Epidermal melanocyte (primary cell): Measurements from ENCODE around the gene MED8.
A peak's percentile ranks its signal among the peaks of the same experiment; 100 is the strongest.

Experiments
- DNase-seq: peaks from one replicate; pipeline ENCODE4 v3.0.0; 2011; ENCODE audit warnings: low spot score; ENCODE audit not compliant: insufficient read length

Gene MED8, protein sequence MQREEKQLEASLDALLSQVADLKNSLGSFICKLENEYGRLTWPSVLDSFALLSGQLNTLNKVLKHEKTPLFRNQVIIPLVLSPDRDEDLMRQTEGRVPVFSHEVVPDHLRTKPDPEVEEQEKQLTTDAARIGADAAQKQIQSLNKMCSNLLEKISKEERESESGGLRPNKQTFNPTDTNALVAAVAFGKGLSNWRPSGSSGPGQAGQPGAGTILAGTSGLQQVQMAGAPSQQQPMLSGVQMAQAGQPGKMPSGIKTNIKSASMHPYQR

DNA sequence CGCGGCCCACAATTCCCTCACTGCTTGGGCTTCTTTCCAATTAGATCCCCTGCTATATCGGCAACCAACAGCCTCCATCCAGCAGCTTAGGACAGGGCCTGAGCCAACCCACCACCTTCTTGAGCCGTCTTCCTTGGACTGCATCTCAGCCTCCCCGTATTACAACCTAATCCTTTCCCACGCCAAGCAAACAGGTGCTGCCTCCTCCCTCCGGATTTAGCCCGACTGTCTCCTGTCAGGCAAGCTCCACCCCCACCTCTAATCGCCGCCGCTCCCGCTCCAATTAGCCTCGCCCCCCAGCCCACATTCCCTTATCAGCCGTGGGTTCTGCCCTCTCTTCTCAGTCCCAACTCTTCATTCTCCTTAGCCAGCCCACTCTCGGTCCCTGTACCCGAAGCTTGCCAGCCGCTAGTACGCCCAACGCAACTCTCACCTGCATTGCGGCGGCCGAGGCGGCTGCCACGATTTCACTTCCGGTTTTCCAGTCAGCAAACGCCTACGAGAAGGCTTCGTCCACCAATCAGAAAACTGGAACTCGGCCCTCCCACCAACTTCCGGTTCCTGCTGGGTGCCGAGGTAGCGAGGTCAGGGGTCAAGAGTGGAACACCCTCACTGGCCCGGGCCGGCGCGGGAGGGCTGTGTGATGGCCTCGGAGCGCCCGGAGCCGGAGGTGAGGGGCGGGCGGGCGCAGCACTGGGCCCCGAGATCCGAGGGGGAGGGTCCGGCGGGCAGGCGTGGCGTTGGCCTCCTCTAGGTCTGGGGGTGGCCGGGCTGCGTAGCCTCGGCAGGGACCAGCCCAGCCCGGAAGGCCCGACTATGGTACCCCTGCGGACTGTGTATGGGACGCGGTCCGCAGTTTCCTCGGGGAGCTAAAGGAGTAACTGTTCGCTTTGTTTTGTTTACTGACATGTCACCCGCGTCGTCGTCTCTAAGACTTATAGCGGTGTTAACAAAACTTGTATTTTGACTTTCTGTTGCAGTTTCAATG lies at the start of gene MED8, which contains the start of gene SZT2:
Gene MED8, minus strand, starts transcription at position 475 of the 988 bp plus-strand sequence. Its CDS starts 36 bp downstream, at position 439.
Gene SZT2, plus strand, starts transcription at position 574 of the 988 bp plus-strand sequence. Its CDS starts 70 bp downstream, at position 644.
- DNase-seq: peak; percentile 96

DNA sequence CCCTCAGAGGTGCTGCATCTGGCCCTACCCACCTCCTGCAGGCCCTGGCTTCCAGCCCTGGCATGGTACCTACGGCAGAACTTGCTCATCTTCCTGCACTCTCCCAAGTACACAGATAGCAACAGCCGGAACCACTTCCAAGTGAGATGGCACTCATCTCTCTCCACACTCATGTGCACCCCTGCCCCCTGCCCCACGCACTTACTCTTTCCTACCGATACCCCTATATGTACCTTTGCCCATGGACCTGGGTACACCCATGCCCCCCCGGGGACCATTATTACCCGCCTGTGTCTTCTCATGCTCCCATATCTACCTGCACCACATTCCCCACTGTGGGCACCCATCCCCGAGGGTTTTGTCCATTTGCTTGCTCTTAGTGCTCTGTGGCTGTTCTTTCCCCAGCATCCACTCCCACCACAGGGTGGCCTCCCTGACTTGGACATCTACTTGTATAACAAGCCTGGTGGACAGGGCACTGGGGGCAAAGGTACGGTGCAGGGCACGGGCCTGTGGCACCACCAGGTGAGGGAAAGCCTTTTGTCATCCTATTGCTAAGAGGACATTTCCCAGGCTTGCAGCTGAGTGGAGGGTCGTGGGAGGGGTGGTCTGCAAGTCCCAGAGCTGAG lies 49.5 kb upstream of the MED8 start:
- DNase-seq: no peak

DNA sequence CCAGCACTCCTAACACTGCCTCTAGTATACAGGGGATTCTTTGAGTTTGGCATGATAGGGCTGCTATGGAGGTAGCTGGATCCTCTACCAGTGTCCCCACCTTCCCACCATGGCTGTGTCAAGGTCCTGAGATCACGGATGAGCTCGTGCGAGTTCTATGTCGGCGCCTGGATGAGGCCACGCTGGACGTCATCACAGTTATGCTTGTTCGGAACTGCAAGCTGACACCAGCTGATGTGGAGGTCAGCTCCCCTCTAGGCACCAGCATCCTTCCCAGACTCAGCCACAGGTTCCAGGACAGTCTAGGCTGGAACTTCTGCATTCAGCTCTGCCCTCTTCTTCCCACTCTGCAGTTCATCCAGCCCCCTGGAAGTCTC lies 49.0 kb upstream of the MED8 start:
- no peak for DNase-seq

DNA sequence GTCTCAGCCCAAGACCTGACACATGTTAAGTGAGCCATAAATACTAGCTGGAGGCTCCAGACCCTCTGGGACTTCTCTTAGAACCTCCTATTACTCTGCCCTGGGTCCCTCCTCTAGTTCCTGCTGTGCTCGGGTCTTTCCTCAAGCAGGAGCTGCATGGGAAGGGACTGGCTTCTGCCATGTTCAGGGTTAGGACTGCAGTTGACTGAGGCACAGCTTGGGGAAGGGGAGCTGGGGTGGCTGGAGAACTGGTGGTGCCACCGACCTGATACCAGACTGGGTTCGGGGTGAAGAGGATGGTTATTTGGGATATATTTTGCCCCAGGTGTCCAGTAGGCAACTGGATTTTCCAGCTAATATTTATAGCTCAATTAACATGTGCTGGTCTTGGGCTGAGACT lies 48.4 kb upstream of the MED8 start:
- DNase-seq: no peak

DNA sequence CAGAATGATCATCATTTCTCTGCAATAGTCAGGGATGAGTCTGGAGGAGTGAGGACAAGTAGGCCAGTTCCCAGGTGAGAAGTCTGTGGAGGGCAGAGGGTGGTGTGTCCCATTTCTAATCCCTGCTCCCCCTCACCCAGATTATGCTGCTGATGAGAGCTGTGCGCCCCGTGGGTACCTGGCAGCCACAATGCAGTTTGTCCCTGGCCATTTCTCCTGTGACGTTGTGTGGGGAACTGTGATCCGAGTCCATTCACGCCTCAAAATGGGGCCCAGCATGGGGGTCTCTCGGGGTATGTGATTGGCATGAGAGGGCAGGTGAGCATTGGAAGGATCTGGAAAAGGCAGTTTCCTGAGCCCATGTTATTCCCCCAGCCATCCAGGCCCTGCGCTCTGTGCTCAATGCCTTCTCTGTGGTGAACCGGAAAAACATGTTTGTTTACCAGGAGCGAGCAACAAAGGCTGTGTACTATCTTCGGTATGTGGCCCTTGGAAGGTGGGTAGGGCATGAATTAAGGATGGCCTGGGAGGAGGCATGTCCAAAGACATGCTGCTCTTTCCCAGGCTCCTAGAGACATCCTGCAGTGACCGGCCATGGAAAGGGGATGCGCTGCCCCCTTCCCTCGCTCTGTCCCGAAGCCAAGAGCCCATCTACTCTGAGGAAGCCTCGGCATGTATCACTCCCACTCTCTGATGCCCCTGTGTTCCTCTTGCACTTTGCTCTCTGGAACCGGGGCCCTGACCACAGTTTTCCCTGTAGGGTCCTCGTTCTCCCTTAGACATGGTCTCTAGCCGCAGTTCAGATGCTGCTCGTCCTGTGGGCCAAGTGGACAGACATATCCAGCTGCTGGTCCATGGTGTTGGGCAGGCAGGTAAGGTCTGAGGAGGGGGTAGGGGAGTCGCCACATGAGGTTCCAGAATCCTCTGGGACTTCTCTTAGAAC lies 47.7 kb upstream of the MED8 start:
- DNase-seq: no peak

DNA sequence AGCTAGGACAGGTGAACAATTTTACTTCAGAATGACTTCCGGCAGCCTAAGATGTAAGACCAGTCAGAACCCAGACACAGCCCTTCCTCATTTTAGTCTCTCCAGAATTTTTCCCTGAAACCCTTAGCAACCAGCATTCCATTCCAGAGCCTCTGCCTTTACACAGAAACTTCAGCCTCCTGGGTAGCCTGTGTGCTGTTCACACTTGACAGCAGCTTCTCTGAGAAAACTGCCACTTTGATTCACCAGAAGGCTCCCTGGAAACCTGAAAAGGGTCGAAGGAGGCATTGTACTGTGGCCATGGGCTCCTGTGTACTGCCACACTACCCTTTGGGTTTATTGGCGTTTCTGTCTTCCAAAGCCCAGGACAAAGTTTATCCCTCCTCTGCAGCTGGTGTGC lies 46.8 kb upstream of the MED8 start:
- DNase-seq: no peak

DNA sequence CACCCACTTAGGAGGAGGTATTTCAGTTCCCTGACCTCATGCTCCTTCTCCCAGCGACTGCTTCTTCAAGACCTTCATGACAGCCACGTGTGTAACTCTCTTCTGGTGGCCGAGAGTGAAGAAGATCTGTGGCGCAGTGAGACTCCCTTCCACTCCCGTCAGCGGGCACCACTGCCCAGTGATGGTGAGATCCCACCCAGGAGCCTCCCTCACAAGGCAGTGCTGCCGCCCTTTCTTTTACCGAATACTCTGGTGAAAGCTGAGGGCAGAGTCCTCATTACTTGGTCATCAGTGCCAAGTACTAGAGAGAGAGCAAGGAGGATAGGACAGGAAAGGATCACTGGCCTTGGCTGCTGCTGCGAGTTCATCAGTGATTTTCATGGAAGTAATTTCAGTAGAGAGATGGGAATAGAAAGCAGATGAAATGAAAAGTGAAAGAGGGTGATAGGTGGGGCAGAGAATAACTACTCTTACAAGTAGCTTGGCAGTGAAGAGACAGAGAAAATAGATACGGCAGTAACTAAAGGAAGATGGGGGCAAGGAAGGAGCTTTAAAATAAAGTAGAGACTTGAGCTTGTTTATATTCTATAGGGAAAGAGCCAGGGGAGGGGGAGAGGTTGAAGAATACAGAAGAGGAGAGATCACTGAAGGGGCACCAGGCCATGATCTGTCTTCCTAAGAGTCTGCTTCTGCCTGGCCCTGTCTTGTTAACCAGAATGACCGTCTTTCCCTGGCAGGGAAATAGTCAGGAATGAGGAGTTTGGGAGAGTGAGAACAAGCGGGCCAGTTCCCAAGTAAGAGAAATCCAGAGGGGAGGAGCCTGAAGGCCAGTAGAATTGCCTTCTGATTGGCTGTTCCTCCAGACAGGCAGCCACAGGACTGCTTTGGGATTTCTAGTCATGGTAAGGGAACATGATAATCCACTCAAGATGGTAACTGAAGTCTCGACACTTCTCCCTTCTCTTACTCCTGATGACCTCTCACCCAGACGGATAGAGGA lies 45.8 kb upstream of the MED8 start:
- peak; percentile 64 for DNase-seq

DNA sequence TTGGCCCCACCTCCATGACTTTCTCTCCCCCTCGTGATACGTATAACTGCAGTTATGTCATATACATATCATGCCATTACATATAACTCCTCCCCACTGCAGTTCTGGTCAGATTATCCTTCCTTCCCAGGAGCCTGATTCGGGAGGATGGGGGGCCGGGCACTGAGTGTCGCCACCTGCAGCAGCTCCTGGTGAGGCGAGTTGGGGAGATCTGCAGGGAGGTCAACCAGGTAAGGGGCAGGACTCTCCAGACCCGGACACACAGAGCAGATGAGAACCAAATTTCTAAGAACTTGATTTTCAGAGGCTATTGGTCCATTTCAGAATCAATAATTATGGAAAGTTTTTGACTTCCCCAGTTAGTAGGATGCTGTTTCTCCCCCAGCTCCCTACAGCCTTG lies 44.7 kb upstream of the MED8 start:
- no peak for DNase-seq

DNA sequence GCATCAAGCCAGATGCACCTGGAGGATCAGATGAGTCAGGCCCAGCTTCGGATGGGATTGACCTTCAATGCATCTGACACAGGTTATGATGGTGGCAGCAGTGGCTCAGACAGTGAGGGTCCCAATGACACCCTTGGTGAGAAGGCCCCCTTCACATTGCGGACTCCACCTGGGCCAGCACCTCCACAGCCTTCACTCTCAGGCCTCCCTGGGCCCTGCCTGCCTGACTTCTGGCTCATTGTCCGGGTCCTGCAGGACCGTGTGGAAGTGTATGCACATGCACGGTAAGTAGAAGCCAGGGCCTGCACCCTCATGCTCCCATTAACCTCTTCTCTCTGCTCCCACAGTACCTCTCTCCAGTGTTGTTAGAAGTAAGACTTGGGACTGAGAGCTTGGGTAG lies 43.3 kb upstream of the MED8 start:
- DNase-seq: no peak

DNA sequence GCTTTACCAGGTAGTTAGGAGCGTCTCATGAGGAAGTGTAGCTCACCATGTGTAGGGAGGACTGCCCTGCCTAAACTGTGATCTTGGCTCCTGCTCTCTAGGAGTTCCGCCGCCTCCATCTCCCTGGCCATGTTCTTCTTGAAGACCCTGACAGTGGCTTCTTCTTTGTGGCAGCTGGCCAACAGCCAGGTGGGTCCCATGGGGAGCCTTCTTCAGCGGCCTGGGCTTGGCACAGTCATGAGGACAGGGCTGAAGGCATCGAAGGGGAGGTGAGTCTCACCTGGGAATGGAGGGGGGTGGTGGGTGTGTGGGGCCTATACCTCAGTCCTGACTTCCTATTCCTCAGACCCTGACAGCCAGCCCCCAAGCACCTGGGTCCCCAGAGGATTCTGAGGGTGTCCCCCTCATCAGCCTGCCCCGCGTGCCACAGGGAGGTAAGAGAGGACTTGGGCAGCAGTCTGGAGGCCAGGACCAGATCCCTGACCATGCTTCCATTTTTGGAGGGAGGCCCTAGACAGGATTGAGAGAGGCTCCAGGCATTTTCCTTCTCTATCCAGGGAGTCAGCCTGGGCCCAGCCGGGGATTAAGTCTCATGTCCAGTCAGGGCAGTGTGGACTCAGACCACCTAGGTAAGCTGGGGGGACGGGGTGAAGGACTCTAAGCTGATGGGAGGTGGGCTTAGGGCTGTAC lies 42.7 kb upstream of the MED8 start:
- DNase-seq: no peak

DNA sequence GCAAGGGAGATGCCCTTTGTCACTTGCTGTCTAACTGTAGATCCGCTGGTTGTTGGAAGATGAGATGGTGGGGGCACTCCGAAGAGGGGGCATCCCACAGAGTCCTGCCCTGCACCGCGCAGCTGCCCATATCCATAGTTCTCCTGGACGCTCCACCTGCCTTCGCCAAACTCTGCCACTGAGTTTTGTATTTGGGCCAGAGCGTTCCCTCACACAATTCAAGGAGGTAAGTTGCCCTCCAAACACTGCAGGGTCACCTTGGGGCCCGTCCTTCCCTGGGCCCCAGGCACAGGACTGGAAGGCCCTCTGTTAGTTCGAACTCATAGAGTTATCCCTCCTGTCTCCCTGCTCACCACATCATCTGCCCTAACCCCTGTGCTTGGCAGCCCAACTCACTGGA lies 42.1 kb upstream of the MED8 start:
- DNase-seq: no peak

DNA sequence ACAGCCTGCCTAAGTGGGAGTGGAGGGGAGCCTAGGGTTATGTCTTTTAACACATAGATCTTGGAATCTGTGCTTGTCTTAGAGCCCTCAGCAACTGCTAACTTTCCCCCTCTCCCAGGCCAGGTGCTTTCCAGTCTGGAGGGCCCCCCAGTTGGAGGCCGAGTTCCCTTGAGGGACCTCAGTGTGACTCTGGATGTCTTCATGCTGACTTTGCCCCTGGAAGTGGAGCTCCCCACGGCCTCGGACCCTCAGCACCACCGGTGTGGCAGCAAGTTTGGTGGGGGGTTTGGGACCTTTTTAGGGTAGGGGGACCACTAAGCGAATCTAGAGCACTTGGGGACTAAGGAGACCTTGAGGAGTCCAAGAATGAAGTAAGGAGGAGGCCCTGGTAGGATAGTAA lies 41.2 kb upstream of the MED8 start:
- DNase-seq: no peak

DNA sequence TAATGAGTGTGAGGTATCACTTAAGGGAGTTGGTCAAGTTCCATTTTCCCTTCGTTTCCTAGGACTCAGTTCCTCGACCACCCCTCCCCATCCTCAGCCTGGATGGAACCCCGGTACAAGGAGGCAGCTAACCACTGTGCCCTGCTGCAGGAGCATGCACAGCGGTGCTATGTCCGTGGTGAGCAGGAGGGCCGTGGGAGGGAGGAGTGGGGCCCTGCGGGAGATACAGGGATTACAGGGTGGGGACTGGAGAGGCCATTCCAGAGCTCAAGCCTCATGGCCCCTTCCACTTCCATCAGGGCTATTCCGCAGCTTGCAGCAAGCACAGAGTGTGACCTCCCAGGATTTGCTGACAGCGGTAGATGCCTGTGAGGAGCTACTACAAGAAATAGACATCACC lies 38.3 kb upstream of the MED8 start:
- DNase-seq: no peak

DNA sequence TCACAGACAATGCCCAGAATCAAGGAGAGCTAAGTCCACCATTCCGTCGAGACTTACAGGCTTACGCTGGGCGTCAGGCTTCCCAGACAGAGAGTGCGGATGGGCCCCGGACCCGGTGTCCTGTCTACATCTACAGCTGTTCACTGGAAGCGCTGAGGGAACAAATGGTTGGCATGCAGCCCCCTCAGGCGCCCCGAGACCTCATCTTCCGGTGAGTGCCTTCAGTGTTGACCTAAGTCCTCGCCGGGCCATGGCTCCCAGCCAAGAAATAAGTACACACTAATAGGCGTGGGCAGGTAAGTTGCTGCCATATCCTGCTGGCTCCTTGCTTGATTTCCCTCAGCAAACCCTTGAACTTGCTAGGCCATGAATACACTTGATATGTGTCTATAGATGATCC lies 37.9 kb upstream of the MED8 start:
- no peak for DNase-seq

DNA sequence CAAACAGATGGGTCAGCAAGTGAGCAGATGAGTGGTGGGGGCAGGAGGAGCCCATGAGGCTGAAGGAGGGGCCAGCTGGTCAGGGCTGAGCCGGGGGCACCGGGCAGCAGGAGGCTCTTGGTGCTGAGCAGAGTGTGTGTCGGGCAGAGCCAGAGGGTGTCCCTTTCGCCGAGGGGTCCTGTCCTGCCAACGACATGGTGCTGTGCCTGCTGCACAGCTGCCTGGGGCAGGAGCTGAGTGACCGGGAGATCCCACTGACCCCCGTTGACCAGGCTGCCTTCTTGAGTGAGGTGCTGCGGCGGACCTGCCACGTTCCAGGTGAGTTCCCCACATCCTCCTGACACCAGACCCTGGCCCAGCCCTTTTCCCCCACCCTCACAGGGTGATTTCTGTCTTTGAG lies 36.6 kb upstream of the MED8 start:
- no peak for DNase-seq

DNA sequence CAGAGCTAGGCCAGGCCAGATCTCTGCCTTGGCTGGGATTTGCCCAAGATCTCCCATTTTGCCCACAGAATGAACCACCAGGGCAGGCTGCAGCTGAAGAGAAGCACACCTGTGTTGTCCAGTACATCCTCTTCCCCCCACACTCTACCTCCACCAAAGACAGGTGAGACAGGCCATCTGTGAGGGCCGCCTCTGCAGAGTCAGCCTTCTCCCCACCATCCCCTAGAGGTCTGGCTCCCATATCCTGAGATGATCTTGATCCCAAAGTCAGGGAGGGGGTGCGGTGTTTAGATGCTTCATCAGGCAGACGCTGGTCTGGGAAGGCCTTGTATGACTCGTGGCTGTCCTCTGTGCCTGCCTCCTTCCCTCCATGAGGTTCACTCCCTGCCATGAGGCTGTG lies 35.4 kb upstream of the MED8 start:
- no peak for DNase-seq

DNA sequence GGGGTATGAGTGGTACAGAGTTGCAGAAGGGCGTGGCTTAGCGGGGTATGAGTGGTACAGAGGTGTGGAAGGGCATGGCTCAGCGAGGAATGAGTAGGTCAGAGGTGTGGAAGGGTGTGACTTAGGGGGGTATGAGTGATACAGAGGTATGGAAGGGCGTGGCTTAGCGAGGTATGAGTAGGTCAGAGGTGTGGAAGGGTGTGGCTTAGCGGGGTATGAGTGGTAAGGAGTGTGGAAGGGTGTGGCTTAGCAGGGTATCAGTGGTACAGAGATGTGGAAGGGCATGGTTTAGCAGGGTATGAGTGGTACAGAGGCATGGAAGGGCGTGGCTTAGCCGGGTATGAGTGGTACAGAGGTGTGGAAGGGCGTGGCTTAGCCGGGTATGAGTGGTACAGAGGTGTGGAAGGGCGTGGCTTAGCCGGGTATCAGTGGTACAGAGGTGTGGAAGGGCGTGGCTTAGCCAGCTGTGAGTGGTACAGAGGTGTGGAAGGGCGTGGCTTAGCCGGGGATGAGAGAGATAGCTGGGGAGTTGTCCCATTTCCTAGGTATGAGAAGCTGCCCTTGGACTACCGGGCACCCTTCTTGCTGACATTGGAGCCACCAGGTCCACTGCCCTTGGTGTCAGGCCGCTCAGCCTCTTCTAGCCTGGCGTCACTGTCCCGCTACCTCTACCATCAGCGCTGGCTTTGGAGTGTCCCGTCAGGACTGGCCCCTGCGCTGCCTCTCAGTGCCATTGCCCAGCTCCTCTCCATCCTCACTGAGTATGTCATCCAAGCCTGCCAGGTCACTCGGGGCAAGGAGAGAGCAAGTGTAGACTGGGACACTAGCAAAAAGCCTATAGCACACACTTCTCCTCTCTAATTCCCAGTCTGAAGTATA lies 34.3 kb upstream of the MED8 start:
- DNase-seq: no peak

DNA sequence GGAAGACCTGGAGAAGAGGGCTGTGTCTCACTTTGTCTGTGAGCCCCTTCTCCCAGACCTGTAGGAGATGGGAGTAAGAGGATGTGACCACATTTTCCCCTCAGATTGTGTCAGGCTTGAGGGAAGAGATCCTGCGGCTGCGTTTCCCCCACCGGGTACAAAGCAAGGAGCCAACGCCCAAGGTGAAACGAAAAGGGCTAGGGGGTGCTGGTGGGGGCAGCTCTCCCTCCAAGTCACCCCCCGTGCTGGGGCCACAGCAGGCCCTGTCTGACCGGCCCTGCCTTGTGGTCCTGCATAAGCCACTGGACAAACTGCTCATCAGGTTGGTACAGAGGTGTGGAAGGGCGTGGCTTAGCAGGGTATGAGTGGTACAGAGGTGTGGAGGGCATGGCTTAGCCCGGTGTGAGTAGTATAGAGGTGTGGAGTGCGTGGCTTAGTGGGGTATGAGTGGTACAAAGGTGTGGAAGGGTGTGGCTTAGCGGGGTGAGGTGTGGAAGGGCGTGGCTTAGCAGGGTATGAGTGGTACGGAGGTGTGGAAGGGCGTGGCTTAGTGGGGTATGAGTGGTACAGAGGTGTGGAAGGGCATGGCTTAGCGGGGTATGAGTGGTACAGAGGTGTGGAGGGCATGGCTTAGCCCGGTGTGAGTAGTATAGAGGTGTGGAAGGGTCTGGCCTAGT lies 33.5 kb upstream of the MED8 start:
- DNase-seq: no peak
